ENCODE measurements around the gene CFAP251.

The CFAP251 gene

GRCh38 chr12:121953695-121954094, 35.3 kb downstream of the CFAP251 start (continued):
- no peak for TF ChIP-seq KLF9 (tag by site-specific recombination; IDR thresholded peaks at IDR 0.05; ENCODE audit: low read depth)
- TF ChIP-seq ZNF488 (tag by site-specific recombination; IDR thresholded peaks at IDR 0.05), result no peak
- no peak for TF ChIP-seq ZBTB7A (tag by site-specific recombination; IDR thresholded peaks at IDR 0.05; ENCODE audit: low read depth)
- TF ChIP-seq ZNF610 (tag by site-specific recombination; IDR thresholded peaks at IDR 0.05; ENCODE audit: borderline replicate concordance), result no peak
- no peak for TF ChIP-seq ZNF335 (tag by site-specific recombination; conservative IDR thresholded peaks at IDR 0.05)

GRCh38 chr12:121955258-121956237, 37.2 kb downstream of the CFAP251 start:
- TF ChIP-seq RBAK (tag by site-specific recombination; IDR thresholded peaks at IDR 0.05) (no peak), YY1 (tag by site-specific recombination; IDR thresholded peaks at IDR 0.05) (no peak), ELK4 (IDR thresholded peaks at IDR 0.05; ENCODE audit: borderline replicate concordance, low read depth, low read length) (no peak), ZNF391 (tag by site-specific recombination; IDR thresholded peaks at IDR 0.05; ENCODE audit: borderline replicate concordance, low read depth) (no peak), REST (tag by site-specific recombination; IDR thresholded peaks at IDR 0.05) (no peak)
- ChIA-PET CTCF (interaction anchor here (0.8 kb wide), 1 partner anchor 160 kb away, joined by 3 read pairs; no protein-coding TSS in a partner anchor), POLR2A (no interaction called here)
- Histone ChIP-seq H3K9me3 (ENCODE audit: control insufficient read depth, insufficient read depth, low read depth, low read length) (no peaks in the 10 kb centered on the region), H3K27ac (ENCODE audit: extremely low read depth, low read depth, low read length) (no peak overlapping the region), H3K4me3 (ENCODE audit: low read depth, low read length) (no peak overlapping the region), H3K36me3 (ENCODE audit: control insufficient read depth in 2 of 2, insufficient read depth in 1 of 2, low read length in 2 of 2) (no peaks in the 10 kb centered on the region), H3K4me1 (ENCODE audit: control insufficient read depth, insufficient read depth, low read length) (no peaks in the 10 kb centered on the region)

- POLR2A ChIA-PET, result no interaction called here
- TF ChIP-seq ZNF423 (tag by site-specific recombination; IDR thresholded peaks at IDR 0.05), result no peak
- no peak for TF ChIP-seq ZNF211 (tag by site-specific recombination; IDR thresholded peaks at IDR 0.05; ENCODE audit: low read depth)
- no peak for TF ChIP-seq ZNF311 (tag by site-specific recombination; IDR thresholded peaks at IDR 0.05; ENCODE audit: borderline replicate concordance)
- no peak for TF ChIP-seq ZBTB20 (tag by site-specific recombination; IDR thresholded peaks at IDR 0.05)
- no peak for TF ChIP-seq ZNF24 (tag by site-specific recombination; IDR thresholded peaks at IDR 0.05)
- TF ChIP-seq ZBTB6 (tag by site-specific recombination; IDR thresholded peaks at IDR 0.05), result no peak
- TF ChIP-seq ZNF560 (tag by site-specific recombination; IDR thresholded peaks at IDR 0.05; ENCODE audit: borderline replicate concordance), result no peak
- no peak for TF ChIP-seq ZNF274 (IDR thresholded peaks at IDR 0.05; ENCODE audit: low read length)
- no peak for TF ChIP-seq ZNF274 (tag by site-specific recombination; IDR thresholded peaks at IDR 0.05; ENCODE audit: borderline replicate concordance)
- no peak for TF ChIP-seq ZNF521 (tag by site-specific recombination; IDR thresholded peaks at IDR 0.05)
- no peak for TF ChIP-seq ZNF324 (tag by site-specific recombination; IDR thresholded peaks at IDR 0.05)
- TF ChIP-seq MEIS1 (CRISPR knock-in tag; IDR thresholded peaks at IDR 0.05; ENCODE audit: borderline replicate concordance), result no peak
- no peak for TF ChIP-seq KLF7 (tag by site-specific recombination; IDR thresholded peaks at IDR 0.05; ENCODE audit: borderline replicate concordance)
Observed at GRCh38 chr12:121957861-121958515, 39.6 kb downstream of the CFAP251 start.

More at GRCh38 chr12:121957861-121958515, 39.6 kb downstream of the CFAP251 start:
- CTCF ChIA-PET, result interaction anchor here (0.9 to 1.3 kb wide), 2 partner anchors 40 to 41 kb away, joined by 3 to 4 read pairs; partner anchors contain the start of gene CFAP251
- peaks cover 0 to 3% of the 10 kb centered on the region in 2 experiments; a peak in 1 of 3 replicates for H3K36me3 ChIP-seq (ENCODE audit: control insufficient read depth in 2 of 2, insufficient read depth in 1 of 2, low read length in 2 of 2)
- H3K9me3 ChIP-seq (ENCODE audit: control insufficient read depth, insufficient read depth, low read depth, low read length), result no peaks in the 10 kb centered on the region
- no peak overlapping the region for H3K27ac ChIP-seq (ENCODE audit: extremely low read depth, low read depth, low read length)
- no peak overlapping the region for H3K4me3 ChIP-seq (ENCODE audit: low read depth, low read length)
- no peaks in the 10 kb centered on the region for H3K4me1 ChIP-seq (ENCODE audit: control insufficient read depth, insufficient read depth, low read length)
